OCI-LY7 (cell line): ENCODE results near the gene GLCE. TPM values are rescaled to one million over a fixed set of nuclear protein-coding genes. Genes with fewer than 3 reads are reported as not detected.

Experiments
- BruUV-seq: library from RNA; stranded (reverse); fragments of 400-500 nt; replicated peaks from 2 replicates; lab custom pipeline; 2021; lab: Mats Ljungman, UMichigan
- CTCF ChIA-PET: fragments of 300-600 bp; sonication (Branson Sonifier 250); formaldehyde crosslinking; loops from one replicate; lab custom pipeline; 2022; ENCODE audit warnings: antibody characterized with exemption; ENCODE audit not compliant: unreplicated experiment; lab: Charles Lee
- POLR2A ChIA-PET: fragments of 300-600 bp; sonication (Branson Sonifier 250); formaldehyde crosslinking; loops from one replicate; lab custom pipeline; 2022; ENCODE audit warnings: antibody characterized with exemption; lab: Charles Lee
- DNase-seq: peaks from one replicate; pipeline ENCODE4 v3.0.0-alpha.2; 2015; ENCODE audit warnings: low spot score
- H2AFZ ChIP-seq: fragments of 200-600 bp; sonication (generic), shearing (Covaris generic); 2 replicates; pipeline ENCODE4 v1.6.1; 2014; ENCODE audit warnings: mild to moderate bottlenecking, antibody characterized with exemption, low read length, moderate library complexity
- H3K27ac ChIP-seq: fragments of 200-600 bp; sonication (generic); 2 replicates; pipeline ENCODE4 v1.5.1; 2014; ENCODE audit warnings: mixed run types, low read depth, mild to moderate bottlenecking, moderate library complexity, low read length, inconsistent platforms; ENCODE audit not compliant: poor library complexity, severe bottlenecking
- H3K36me3 ChIP-seq: fragments of 200-600 bp; sonication (generic); 2 replicates; pipeline ENCODE4 v1.6.1; 2014; ENCODE audit warnings: mild to moderate bottlenecking, antibody characterized with exemption, low read length, moderate library complexity, mixed read lengths; ENCODE audit not compliant: insufficient read depth
- H3K4me1 ChIP-seq: fragments of 200-600 bp; sonication (generic); 2 replicates; pipeline ENCODE4 v1.5.1; 2014; ENCODE audit warnings: mild to moderate bottlenecking, low read length; ENCODE audit not compliant: insufficient read depth, poor library complexity, severe bottlenecking
- H3K4me2 ChIP-seq: fragments of 200-600 bp; sonication (generic); 2 replicates; pipeline ENCODE4 v1.6.1; 2014; ENCODE audit warnings: mild to moderate bottlenecking, low read length
- H3K4me3 ChIP-seq: fragments of 200-600 bp; sonication (generic); 2 replicates; pipeline ENCODE4 v1.5.1; 2014; ENCODE audit warnings: mild to moderate bottlenecking, low read depth, low read length; ENCODE audit not compliant: poor library complexity, severe bottlenecking
- H3K79me2 ChIP-seq: fragments of 200-600 bp; sonication (generic); 2 replicates; pipeline ENCODE4 v1.6.1; 2016; ENCODE audit warnings: low read depth, mild to moderate bottlenecking, low read length, moderate library complexity, mixed read lengths; ENCODE audit not compliant: insufficient read depth
- H3K9me2 ChIP-seq: fragments of 200-600 bp; sonication (generic); 2 replicates; pipeline ENCODE4 v1.6.1; 2016; ENCODE audit warnings: mild to moderate bottlenecking, low read length, mixed read lengths; ENCODE audit not compliant: insufficient read depth
- H3K9me3 ChIP-seq: fragments of 200-600 bp; sonication (generic); 2 replicates; pipeline ENCODE4 v1.6.1; 2014; ENCODE audit warnings: mild to moderate bottlenecking, mixed run types, low read length, mixed read lengths
- H4K20me1 ChIP-seq: fragments of 200-600 bp; sonication (generic); 2 replicates; pipeline ENCODE4 v1.6.1; 2014; ENCODE audit warnings: mild to moderate bottlenecking, antibody characterized with exemption, low read length, moderate library complexity, mixed read lengths; ENCODE audit not compliant: insufficient read depth
- EZH2phosphoT487 ChIP-seq: fragments of 200-600 bp; sonication (generic); IDR thresholded peaks from 2 replicates; pipeline ENCODE4 v1.6.1; 2018; ENCODE audit warnings: low read depth, borderline replicate concordance, mild to moderate bottlenecking, mixed run types, antibody characterized with exemption, low read length, moderate library complexity, mixed read lengths
- intact Hi-C: fragments of 100-400 bp; cut with micrococcal nuclease; formaldehyde crosslinking; loops from one replicate; pipeline ENCODE4 v1.10.0; 2022; ENCODE audit not compliant: unreplicated experiment
- total RNA-seq, 2 experiments: library from RNA; depleted of rRNA in 1 of 2; stranded (reverse); fragments of >200 nt in 1 of 2; shearing (Covaris generic) in 1 of 2; gene quantifications; 2 replicates each; pipeline ENCODE4 v1.2.3, GENCODE V29; 2014 to 2022
- TF ChIP-seq, protein P1 (sequence below): fragments of 200-600 bp; sonication (generic); conservative IDR thresholded peaks from 2 replicates; pipeline ENCODE4 v1.5.1; 2014; ENCODE audit warnings: mild to moderate bottlenecking, antibody characterized with exemption, low read length, moderate library complexity, mixed read lengths

The GLCE gene
- total RNA-seq, 2 experiments from 2014 or later, result 7.0 to 7.1 TPM

GRCh38 chr15:69161079-69161877 is 843 bp downstream of the GLCE start:
- Histone ChIP-seq H3K27ac (no peak overlapping the region), H3K4me3 (peak overlapping the region; percentile 81), H3K9me3 (no peaks in the 10 kb centered on the region), H4K20me1 (no peaks in the 10 kb centered on the region; the same call in 1 of the 2 replicates), H3K4me2 (peak overlapping the region; percentile 91), H3K9me2 (no peaks in the 10 kb centered on the region), H2AFZ (peak overlapping the region; percentile 98), H3K79me2 (peaks cover 9% of the 10 kb centered on the region; the same call in 1 of the 2 replicates), H3K4me1 (peaks cover 13% of the 10 kb centered on the region), H3K36me3 (no peaks in the 10 kb centered on the region)
- CTCF ChIA-PET, result interaction anchor here (1.2 to 1.3 kb wide), 3 partner anchors 12 to 302 kb away, joined by 3 to 4 read pairs (median 3); no protein-coding TSS in a partner anchor
- DNase-seq, result peak; percentile 45
- POLR2A ChIA-PET, result interaction anchor here (0.7 kb wide), 1 partner anchor 41 kb away, joined by 3 read pairs; no protein-coding TSS in a partner anchor
- intact Hi-C loops, result loop anchor here (2.0 to 5.0 kb wide), 2 partner anchors 251 to 292 kb away; partner anchors contain the start of genes KIF23 and RPLP1
- no TSS peak for BruUV-seq
- no peak for TF ChIP-seq EZH2phosphoT487
- TF ChIP-seq, protein P1, sequence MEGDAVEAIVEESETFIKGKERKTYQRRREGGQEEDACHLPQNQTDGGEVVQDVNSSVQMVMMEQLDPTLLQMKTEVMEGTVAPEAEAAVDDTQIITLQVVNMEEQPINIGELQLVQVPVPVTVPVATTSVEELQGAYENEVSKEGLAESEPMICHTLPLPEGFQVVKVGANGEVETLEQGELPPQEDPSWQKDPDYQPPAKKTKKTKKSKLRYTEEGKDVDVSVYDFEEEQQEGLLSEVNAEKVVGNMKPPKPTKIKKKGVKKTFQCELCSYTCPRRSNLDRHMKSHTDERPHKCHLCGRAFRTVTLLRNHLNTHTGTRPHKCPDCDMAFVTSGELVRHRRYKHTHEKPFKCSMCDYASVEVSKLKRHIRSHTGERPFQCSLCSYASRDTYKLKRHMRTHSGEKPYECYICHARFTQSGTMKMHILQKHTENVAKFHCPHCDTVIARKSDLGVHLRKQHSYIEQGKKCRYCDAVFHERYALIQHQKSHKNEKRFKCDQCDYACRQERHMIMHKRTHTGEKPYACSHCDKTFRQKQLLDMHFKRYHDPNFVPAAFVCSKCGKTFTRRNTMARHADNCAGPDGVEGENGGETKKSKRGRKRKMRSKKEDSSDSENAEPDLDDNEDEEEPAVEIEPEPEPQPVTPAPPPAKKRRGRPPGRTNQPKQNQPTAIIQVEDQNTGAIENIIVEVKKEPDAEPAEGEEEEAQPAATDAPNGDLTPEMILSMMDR, result peak; percentile 71

- Histone ChIP-seq H3K4me3 (peak overlapping the region; percentile 81), H3K9me2 (no peaks in the 10 kb centered on the region), H3K4me1 (peaks cover 13% of the 10 kb centered on the region), H4K20me1 (no peaks in the 10 kb centered on the region; the same call in 1 of the 2 replicates), H3K27ac (no peak overlapping the region), H2AFZ (no peak overlapping the region), H3K36me3 (no peaks in the 10 kb centered on the region), H3K4me2 (peak overlapping the region; percentile 91), H3K79me2 (peaks cover 9% of the 10 kb centered on the region; the same call in 1 of the 2 replicates), H3K9me3 (no peaks in the 10 kb centered on the region)
- POLR2A ChIA-PET, result interaction anchor here (0.7 kb wide), 1 partner anchor 42 kb away, joined by 3 read pairs; no protein-coding TSS in a partner anchor
- DNase-seq, result no peak
- BruUV-seq, result no TSS peak
- intact Hi-C loops, result loop anchor here (2.0 to 5.0 kb wide), 2 partner anchors 250 to 291 kb away; partner anchors contain the start of genes KIF23 and RPLP1
- CTCF ChIA-PET, result interaction anchor here (1.2 to 1.3 kb wide), 2 partner anchors 11 to 82 kb away, joined by 3 read pairs; no protein-coding TSS in a partner anchor
- TF ChIP-seq, protein P1, result peak; percentile 36; the same call in 1 of the 2 replicates
- TF ChIP-seq EZH2phosphoT487, result no peak
These were observed 1.4 kb downstream of the GLCE start for GRCh38 chr15:69161878-69162213.
